HG03442 (cell line): ENCODE measurements around the gene RAB4A.
"Not testable (repeated sequence)": the region's sequence is repeated elsewhere in the genome, so short reads cannot be mapped to it uniquely, and the experiment has no call there.

Experiments
- ATAC-seq: cut with Tn5 transposase; IDR thresholded peaks from one replicate; pipeline ENCODE4 v1.9.1; 2021; ENCODE audit warnings: mild to moderate bottlenecking, moderate library complexity; ENCODE audit not compliant: unreplicated experiment

Gene RAB4A

DNA sequence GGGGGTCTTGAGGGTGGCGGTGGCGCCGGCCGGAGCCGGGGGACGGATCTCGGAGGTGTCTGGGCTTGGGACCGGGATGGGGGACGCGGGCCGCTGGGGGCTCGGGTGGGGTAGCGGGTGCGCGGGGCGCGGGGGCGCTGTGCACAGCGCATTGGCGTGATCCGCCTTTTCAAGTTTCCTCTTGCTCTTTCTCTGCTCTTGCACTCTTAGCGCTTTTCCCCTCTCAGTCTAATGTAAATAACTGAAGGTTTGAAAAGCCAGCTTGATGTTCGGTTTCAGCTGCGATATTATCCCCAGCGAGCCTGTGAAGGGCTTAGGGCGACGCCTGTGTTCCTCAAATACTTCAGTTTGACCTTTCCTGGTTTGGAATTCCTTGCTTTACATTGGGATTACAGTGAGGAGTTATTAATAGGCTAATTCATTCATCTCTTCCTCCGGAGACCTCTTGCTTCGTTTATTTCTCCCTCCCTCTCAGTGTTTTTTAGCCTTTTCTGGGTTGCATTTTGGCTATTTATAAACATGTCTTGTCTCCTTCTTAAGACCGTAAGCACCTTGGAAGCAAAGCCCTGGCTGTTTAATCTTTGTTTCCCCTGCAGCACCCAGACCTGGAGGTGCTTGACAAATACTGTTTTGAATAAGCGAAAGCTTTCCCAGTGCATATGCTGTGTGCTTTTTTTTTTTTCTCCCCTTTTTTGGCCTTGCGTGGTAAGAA, 693 bp downstream of the RAB4A start:
- peak; percentile 46 for ATAC-seq

GRCh38 chr1:229272164-229273158, 1.6 kb downstream of the RAB4A start:
- ATAC-seq: no peak

- no peak for ATAC-seq
These were observed 2.8 kb downstream of the RAB4A start for GRCh38 chr1:229273507-229274232.

DNA sequence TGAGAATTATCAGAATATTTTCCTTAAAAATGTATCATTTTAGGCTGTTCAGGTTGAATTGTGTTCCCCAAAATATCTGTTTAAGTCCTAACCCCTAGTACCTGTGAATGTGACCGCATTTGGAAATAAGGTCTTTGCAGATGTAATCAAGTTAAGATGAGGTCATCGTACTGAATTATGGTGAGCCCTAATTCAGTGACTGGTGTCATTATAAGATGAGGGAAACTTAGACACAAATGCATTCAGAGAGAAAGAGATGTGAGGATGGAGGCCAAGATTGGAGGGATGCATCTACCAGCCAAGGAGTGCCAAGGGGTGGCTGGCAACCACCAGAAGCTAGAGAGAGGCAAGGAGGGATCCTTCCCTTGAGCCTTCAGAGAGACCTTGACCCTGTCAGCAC, 4.1 kb downstream of the RAB4A start:
- no peak for ATAC-seq

DNA sequence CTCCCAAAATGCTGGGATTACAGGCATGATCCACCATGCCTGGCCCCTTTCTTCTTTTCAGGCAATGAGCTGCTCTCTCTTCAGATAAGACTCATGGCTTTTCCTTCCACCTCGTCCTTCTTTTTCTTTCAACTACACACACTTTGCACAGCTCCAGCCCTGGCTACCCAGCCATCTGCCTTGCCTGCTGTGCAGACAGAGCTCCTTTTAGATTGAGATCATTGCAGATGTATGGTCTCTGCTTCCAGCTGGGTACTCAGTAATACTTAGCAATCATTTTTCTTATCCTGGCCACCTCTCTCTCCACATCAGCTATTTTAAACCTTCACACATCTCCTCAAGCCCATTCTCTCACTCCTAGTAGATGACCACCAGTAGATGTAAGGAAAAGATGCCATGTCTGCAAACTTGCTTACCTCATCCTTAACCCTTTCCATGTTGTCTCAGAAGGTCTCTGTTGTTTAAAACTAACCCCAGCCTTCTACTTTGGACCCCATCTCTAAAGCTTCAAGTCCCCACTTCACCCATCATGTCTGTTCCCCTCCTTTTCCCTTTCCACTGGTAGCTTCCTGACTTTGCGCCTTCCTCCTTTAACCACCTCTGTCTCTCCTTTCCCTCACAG, 7.3 kb downstream of the RAB4A start:
- no peak for ATAC-seq

- ATAC-seq: no peak
These were observed 8.3 kb downstream of the RAB4A start for GRCh38 chr1:229279242-229279641.

GRCh38 chr1:229280037-229280828, 9.3 kb downstream of the RAB4A start:
- no peak for ATAC-seq

- ATAC-seq: no peak
These were observed 10.0 kb downstream of the RAB4A start for GRCh38 chr1:229280921-229281320.

DNA sequence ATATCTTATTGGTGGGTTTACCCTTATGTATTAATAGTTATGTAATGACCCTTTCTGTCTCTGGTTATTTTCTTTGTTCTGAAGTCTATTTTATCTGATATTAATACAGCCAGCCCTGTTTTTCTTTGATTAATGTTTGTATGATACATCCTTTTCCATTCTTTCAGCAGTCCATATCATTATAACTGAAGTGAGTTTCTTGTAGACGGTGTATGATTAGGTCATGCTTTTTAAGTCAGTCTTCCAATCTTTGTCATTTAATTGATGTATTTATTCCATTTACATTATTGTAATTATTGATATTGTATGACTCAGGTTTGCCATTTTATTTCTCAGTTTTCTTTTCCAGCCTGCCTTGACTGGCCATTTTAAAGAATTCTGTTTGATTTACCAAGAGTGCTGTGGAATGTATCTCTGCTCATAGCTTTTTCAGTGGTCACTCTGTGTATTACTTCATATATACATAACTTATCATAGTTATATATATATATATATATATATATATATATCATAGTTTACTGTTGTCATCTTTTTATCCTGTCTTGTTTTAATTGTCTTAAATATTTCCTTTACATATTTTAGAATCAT, 10.5 kb downstream of the RAB4A start:
- no peak for ATAC-seq

- no peak for ATAC-seq
These were observed 11.4 kb downstream of the RAB4A start for GRCh38 chr1:229282295-229282823.

GRCh38 chr1:229283183-229283611, 12.3 kb downstream of the RAB4A start:
- ATAC-seq: no peak

DNA sequence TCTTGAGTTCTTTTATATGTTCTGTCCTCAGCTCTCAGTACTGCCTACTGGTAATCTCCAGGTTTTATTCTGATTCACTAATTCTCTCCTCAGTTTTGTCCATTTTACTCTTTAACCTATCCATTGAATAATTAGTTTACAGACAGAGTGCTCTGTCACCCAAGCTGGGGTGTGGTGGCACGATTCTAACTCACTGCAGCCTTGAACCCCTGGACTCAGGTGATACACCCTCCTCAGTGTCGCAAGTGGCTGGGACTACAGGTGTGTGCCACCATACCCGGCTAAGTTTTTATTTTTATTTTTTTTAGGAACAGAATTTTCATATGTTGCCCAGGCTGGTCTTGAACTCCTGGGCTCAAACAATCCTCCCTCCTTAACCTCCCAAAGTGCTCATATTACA, 14.0 kb downstream of the RAB4A start:
- ATAC-seq: no peak

GRCh38 chr1:229285440-229285839, 14.5 kb downstream of the RAB4A start:
- no peak for ATAC-seq

GRCh38 chr1:229286099-229286766, 15.3 kb downstream of the RAB4A start:
- no peak for ATAC-seq

DNA sequence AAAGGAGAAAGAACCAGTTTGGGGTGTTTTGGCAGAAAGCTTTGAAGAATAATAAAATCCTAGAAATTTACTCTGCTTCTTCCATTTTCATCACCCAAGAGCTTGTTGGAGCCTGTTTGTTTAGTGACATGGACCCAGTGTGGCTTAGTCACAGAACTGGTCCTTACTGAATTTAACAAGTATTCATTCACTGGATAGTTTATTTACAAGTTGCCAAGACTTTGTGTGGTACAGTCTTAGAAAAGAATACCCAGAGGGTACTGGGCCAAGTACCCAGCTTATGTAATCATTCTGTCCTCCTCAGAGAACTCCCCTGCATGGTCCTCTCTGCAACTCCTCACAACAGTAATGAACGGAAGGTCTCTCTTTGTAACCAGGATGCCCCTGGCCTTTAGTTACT, 16.4 kb downstream of the RAB4A start:
- no peak for ATAC-seq

DNA sequence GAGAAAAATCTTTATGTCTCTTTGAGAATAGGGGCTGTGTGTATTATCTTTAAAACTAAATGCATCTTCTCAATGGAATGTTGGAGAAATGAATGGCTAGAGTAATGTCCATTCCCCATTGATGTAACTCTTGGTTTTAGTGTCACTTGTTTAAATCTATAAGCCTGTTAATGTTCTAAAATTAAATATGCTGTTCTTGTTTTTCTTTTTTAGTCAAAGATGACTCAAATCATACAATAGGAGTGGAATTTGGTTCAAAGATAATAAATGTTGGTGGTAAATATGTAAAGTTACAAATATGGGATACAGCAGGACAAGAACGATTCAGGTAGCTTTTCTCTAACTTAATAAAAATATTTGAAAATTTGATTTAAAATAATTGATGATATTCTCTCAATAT, 17.6 kb downstream of the RAB4A start:
- no peak for ATAC-seq

DNA sequence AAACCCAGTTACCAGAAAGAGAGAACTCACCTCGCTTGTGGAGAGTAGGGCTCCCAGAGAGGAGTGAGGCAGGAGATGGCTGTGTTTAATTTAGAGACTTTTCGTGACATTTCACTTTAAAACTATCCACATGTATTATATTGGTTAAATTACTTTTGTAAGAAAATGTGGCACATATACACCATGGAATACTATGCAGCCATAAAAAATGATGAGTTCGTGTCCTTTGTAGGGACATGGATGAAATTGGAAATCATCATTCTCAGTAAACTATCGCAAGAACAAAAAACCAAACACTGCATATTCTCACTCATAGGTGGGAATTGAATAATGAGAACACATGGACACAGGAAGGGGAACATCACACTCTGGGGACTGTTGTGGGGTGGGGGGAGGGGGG, 20.8 kb downstream of the RAB4A start:
- ATAC-seq: not testable (repeated sequence)

DNA sequence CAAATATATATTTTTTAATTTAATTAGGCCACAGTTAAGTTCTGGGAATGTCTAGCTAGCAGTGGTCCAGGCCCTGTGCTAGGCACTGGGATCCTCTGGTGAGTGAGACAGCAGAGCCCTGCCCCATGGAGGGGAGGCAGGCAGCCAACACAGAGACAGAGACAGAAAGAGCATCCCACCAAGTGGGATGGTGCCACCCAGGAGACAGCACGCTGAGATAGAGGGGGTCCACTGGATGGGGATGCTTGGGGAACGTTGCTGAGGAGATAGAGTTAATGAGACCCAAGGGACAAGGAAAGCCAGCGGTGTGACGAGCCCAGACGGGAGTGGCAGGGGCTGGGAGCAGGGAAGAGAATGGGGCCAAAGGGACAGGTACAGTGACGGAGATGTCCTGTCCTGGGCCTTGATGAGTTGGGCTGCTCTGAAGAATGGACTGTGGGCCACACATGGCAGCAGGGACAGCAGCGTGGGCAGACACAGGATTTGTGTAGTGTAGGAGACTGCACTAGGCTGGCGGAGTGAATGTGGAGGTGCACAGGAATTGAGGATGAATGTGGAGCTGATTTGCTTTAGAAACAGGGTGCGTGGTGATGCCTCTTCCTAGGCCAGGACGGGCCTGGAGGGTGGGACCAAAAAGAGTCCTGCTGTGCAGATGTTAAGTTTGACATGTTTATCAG, 22.8 kb downstream of the RAB4A start:
- ATAC-seq: no peak
